HCT116 (cell line): ENCODE results near the gene MOV10. TPM values are rescaled to one million over a fixed set of nuclear protein-coding genes. Genes with fewer than 3 reads are reported as not detected.

ENCODE experiments used
- ATAC-seq: fragments of 200-7000 bp; cut with Tn5 transposase; 2 replicates; pipeline ENCODE4 v1.9.1; 2020; ENCODE audit warnings: mild to moderate bottlenecking, moderate library complexity
- BruUV-seq: library from RNA; stranded (reverse); fragments of 400-500 nt; replicated peaks from 2 replicates; lab custom pipeline; 2021; lab: Mats Ljungman, UMichigan
- CTCF ChIA-PET: fragments of 300-600 bp; sonication (Branson Sonifier 250); formaldehyde crosslinking; loops from one replicate; lab custom pipeline; 2021; ENCODE audit warnings: antibody characterized with exemption; lab: Charles Lee
- POLR2A ChIA-PET: fragments of 300-600, 350-600 bp; sonication (Branson Sonifier 250); formaldehyde crosslinking; loops from one replicate; lab custom pipeline; 2021; ENCODE audit warnings: antibody characterized with exemption; lab: Charles Lee
- RAD21 ChIA-PET, 2 experiments: fragments of 300-600 bp; sonication (Branson Sonifier 250); formaldehyde crosslinking; loops; one replicate each; lab custom pipeline; 2023; ENCODE audit warnings: low total read pairs in 2 of 2; ENCODE audit not compliant: uncharacterized antibody in 2 of 2, unreplicated experiment in 2 of 2, low non-redundant PET in 1 of 2; lab: Charles Lee
- DNase-seq: peaks from one replicate; pipeline ENCODE4 v3.0.0-alpha.2; 2010; ENCODE audit warnings: low read depth, low spot score
- H2AFZ ChIP-seq: fragments of 200-600 bp; shearing (Covaris generic), sonication (generic); 2 replicates; pipeline ENCODE4 v1.6.1; 2017; ENCODE audit warnings: low read depth, mixed run types, mixed read lengths, antibody characterized with exemption, low read length; ENCODE audit not compliant: poor library complexity, severe bottlenecking
- H3K27ac ChIP-seq: 2 replicates; pipeline ENCODE4 v1.5.1; 2012; ENCODE audit warnings: low read depth, low read length
- H3K27me3 ChIP-seq: fragments of 200-600 bp; sonication (generic); 2 replicates; pipeline ENCODE4 v1.6.1; 2016; ENCODE audit warnings: mixed run types, low read length, mixed read lengths; ENCODE audit not compliant: insufficient read depth
- H3K36me3 ChIP-seq, 2 experiments: fragments of 200-500 bp in 1 of 2; fragments of 200-600 bp in 1 of 2; sonication (Bioruptor generic) in 1 of 2; sonication (generic) in 1 of 2; 2 replicates each; pipeline versions ENCODE4 v1.5.1 to v1.6.1; 2014 to 2016; ENCODE audit warnings: low read length in 2 of 2, inconsistent platforms in 1 of 2, mixed read lengths in 1 of 2, mixed run types in 1 of 2; ENCODE audit not compliant: insufficient read depth in 2 of 2, control insufficient read depth in 1 of 2
- H3K4me1 ChIP-seq, 2 experiments: fragments of 200-600 bp in 1 of 2; sonication (generic) in 1 of 2; 2 replicates each; pipeline versions ENCODE4 v1.5.1 to v1.6.1; 2012 to 2017; ENCODE audit warnings: low read length in 2 of 2, inconsistent platforms in 1 of 2, mild to moderate bottlenecking in 1 of 2, mixed read lengths in 1 of 2, mixed run types in 1 of 2, moderate library complexity in 1 of 2; ENCODE audit not compliant: insufficient read depth in 2 of 2, control insufficient read depth in 1 of 2
- H3K4me2 ChIP-seq: fragments of 200-600 bp; sonication (generic); 2 replicates; pipeline ENCODE4 v1.6.1; 2017; ENCODE audit warnings: mixed run types, low read length, mixed read lengths
- H3K4me3 ChIP-seq, 2 experiments: fragments of 200-600 bp in 1 of 2; sonication (generic) in 1 of 2; replicated peaks in 1 of 2; 2 replicates each; pipeline ENCODE4 v1.5.1; 2011 to 2016; ENCODE audit warnings: low read length in 2 of 2, control low read depth in 1 of 2, low read depth in 1 of 2, mild to moderate bottlenecking in 1 of 2, mixed read lengths in 1 of 2, mixed run types in 1 of 2
- H3K79me2 ChIP-seq: fragments of 200-600 bp; sonication (generic); 2 replicates; pipeline ENCODE4 v1.6.1; 2017; ENCODE audit warnings: mild to moderate bottlenecking, mixed run types, low read length, moderate library complexity, mixed read lengths; ENCODE audit not compliant: insufficient read depth
- H3K9ac ChIP-seq: fragments of 200-600 bp; sonication (generic); 2 replicates; pipeline ENCODE4 v1.6.1; 2016; ENCODE audit warnings: low read length, mixed read lengths
- H3K9me2 ChIP-seq: fragments of 200-600 bp; sonication (generic), shearing (Covaris generic); 2 replicates; pipeline ENCODE4 v1.6.1; 2017; ENCODE audit warnings: mixed run types, mild to moderate bottlenecking, moderate library complexity; ENCODE audit not compliant: insufficient read depth
- H3K9me3 ChIP-seq, 2 experiments: fragments of 200-500 bp in 1 of 2; fragments of 200-600 bp in 1 of 2; sonication (Bioruptor generic) in 1 of 2; sonication (generic) in 1 of 2; 2 replicates each; pipeline ENCODE4 v1.6.1; 2014 to 2017; ENCODE audit warnings: low read length in 2 of 2, mixed read lengths in 2 of 2, inconsistent platforms in 1 of 2, low read depth in 1 of 2, mild to moderate bottlenecking in 1 of 2, mixed run types in 1 of 2, moderate library complexity in 1 of 2; ENCODE audit not compliant: control insufficient read depth in 1 of 2, insufficient read depth in 1 of 2
- H4K20me1 ChIP-seq: fragments of 200-600 bp; sonication (generic), shearing (Covaris generic); 2 replicates; pipeline ENCODE4 v1.6.1; 2017; ENCODE audit warnings: mixed run types, mild to moderate bottlenecking, moderate library complexity; ENCODE audit not compliant: insufficient read depth
- CBX3 ChIP-seq: IDR thresholded peaks from 2 replicates; pipeline ENCODE4 v1.6.1; 2012; ENCODE audit warnings: low read depth
- CEBPB ChIP-seq: IDR thresholded peaks from 2 replicates; pipeline ENCODE4 v1.6.1; 2012; ENCODE audit warnings: low read depth
- EGR1 ChIP-seq: IDR thresholded peaks from 2 replicates; pipeline ENCODE4 v1.6.1; 2012; ENCODE audit warnings: low read depth
- ELF1 ChIP-seq: IDR thresholded peaks from 2 replicates; pipeline ENCODE4 v1.6.1; 2012; ENCODE audit warnings: low read depth, borderline replicate concordance
- EZH2phosphoT487 ChIP-seq: fragments of 200-600 bp; IDR thresholded peaks from 2 replicates; pipeline ENCODE4 v1.6.1; 2018; ENCODE audit warnings: antibody characterized with exemption, borderline replicate concordance
- FOSL1 ChIP-seq: IDR thresholded peaks from 2 replicates; pipeline ENCODE4 v1.6.1; 2012; ENCODE audit warnings: low read depth
- JUND ChIP-seq: IDR thresholded peaks from 2 replicates; pipeline ENCODE4 v1.6.1; 2012
- MAX ChIP-seq: IDR thresholded peaks from 2 replicates; pipeline ENCODE4 v1.6.1; 2012
- POLR2A ChIP-seq: IDR thresholded peaks from 2 replicates; pipeline ENCODE4 v1.7.0; 2011; ENCODE audit warnings: borderline replicate concordance; ENCODE audit not compliant: insufficient read depth, insufficient read length; ENCODE audit errors: extremely low read depth
- RAD21 ChIP-seq: IDR thresholded peaks from 2 replicates; pipeline ENCODE4 v1.6.1; 2012; ENCODE audit warnings: low read depth, mild to moderate bottlenecking
- REST ChIP-seq: IDR thresholded peaks from 2 replicates; pipeline ENCODE4 v1.6.1; 2012; ENCODE audit warnings: low read depth
- SIN3A ChIP-seq: IDR thresholded peaks from 2 replicates; pipeline ENCODE4 v1.6.1; 2012; ENCODE audit warnings: low read depth
- SP1 ChIP-seq: IDR thresholded peaks from 2 replicates; pipeline ENCODE4 v1.6.1; 2012; ENCODE audit warnings: low read depth
- SRF ChIP-seq: IDR thresholded peaks from 2 replicates; pipeline ENCODE4 v1.6.1; 2012; ENCODE audit warnings: low read depth
- TCF7L2 ChIP-seq: IDR thresholded peaks from 2 replicates; pipeline ENCODE4 v1.7.0; 2011; ENCODE audit warnings: borderline replicate concordance, inconsistent platforms; ENCODE audit not compliant: insufficient read depth, insufficient read length; ENCODE audit errors: extremely low read depth
- ZBTB33 ChIP-seq: IDR thresholded peaks from 2 replicates; pipeline ENCODE4 v1.6.1; 2011; ENCODE audit warnings: mild to moderate bottlenecking, low read length, moderate library complexity; ENCODE audit not compliant: insufficient replicate concordance; ENCODE audit errors: extremely low read depth
- intact Hi-C: fragments of 100-400 bp; cut with micrococcal nuclease; formaldehyde crosslinking; loops from 2 replicates; pipeline ENCODE4 v1.10.0; 2022
- total RNA-seq: library from RNA; stranded (reverse); gene quantifications from one replicate; pipeline ENCODE4 v1.2.1, GENCODE V29; 2021; ENCODE audit not compliant: unreplicated experiment

Gene MOV10
- total RNA-seq, 1 experiment from 2014 or later = 109 TPM

- POLR2A ChIA-PET = interaction anchor here (0.8 to 1.2 kb wide), 2 partner anchors 314 to 316 kb away, joined by 3 to 5 read pairs; no protein-coding TSS in a partner anchor
- H2AFZ ChIP-seq = no peak overlapping the region
Measured at GRCh38 chr1:112708002-112708448, 33.6 kb downstream of the MOV10 start.

GRCh38 chr1:112708489-112708888 is 34.0 kb downstream of the MOV10 start:
- CTCF ChIA-PET = interaction anchor here (1.0 to 2.9 kb wide), 4 partner anchors 8 to 317 kb away, joined by 3 to 16 read pairs (median 8); partner anchors contain the start of gene ST7L
- TF ChIP-seq EGR1 (no peak), TCF7L2 (no peak), ELF1 (no peak), CBX3 (no peak), SIN3A (no peak), CEBPB (no peak), SP1 (no peak), ZBTB33 (no peak), SRF (no peak), MAX (no peak), FOSL1 (no peak), POLR2A (no peak), EZH2phosphoT487 (no peak), JUND (no peak), REST (no peak)

More at GRCh38 chr1:112708002-112708448, 33.6 kb downstream of the MOV10 start:
- Histone ChIP-seq H3K4me3 (peak overlapping the region; percentile 87 to 90), H3K9me3 (no peaks in the 10 kb centered on the region), H3K9me2 (no peaks in the 10 kb centered on the region), H4K20me1 (no peaks in the 10 kb centered on the region), H3K9ac (peak overlapping the region; percentile 90; the same call in 1 of the 2 replicates), H3K4me1 (peaks cover 23 to 35% of the 10 kb centered on the region in 2 experiments), H3K27me3 (no peaks in the 10 kb centered on the region), H3K79me2 (peaks cover 37% of the 10 kb centered on the region), H3K27ac (peak overlapping the region; percentile 77), H3K36me3 (0 out of 4 replicates have a peak, but pooled peaks cover 0 to 2% of the 10 kb centered on the region in 2 experiments), H3K4me2 (peak overlapping the region; percentile 93)
- no TSS peak for BruUV-seq
- DNase-seq (no peak), ATAC-seq (no peak)
- intact Hi-C loops = loop anchor here (10.0 kb wide), 1 partner anchor 183 kb away; no protein-coding TSS in a partner anchor
- ChIA-PET CTCF (interaction anchor here (1.0 to 2.9 kb wide), 6 partner anchors 8 to 339 kb away, joined by 3 to 16 read pairs (median 4); partner anchors contain the start of gene ST7L), RAD21 (no interaction called here)
- TF ChIP-seq RAD21 = no peak

More at GRCh38 chr1:112708489-112708888, 34.0 kb downstream of the MOV10 start:
- Histone ChIP-seq H3K9ac (no peak overlapping the region), H4K20me1 (no peaks in the 10 kb centered on the region), H3K9me3 (no peaks in the 10 kb centered on the region), H3K27ac (no peak overlapping the region), H3K4me1 (peaks cover 28 to 35% of the 10 kb centered on the region in 2 experiments), H3K36me3 (no peaks in the 10 kb centered on the region), H3K27me3 (no peaks in the 10 kb centered on the region), H3K4me3 (no peak overlapping the region), H3K79me2 (peaks cover 34% of the 10 kb centered on the region), H2AFZ (no peak overlapping the region), H3K4me2 (no peak overlapping the region), H3K9me2 (no peaks in the 10 kb centered on the region)
- no peak for ATAC-seq
- no peak for DNase-seq
- ChIA-PET RAD21 (no interaction called here), POLR2A (interaction anchor here (1.2 kb wide), 1 partner anchor 317 kb away, joined by 3 read pairs; no protein-coding TSS in a partner anchor)
- intact Hi-C loops = loop anchor here (10.0 kb wide), 1 partner anchor 184 kb away; no protein-coding TSS in a partner anchor
- BruUV-seq = no TSS peak
